Loucy (cell line): ENCODE data around the gene LRRC1.

Experiments used
- H2AFZ ChIP-seq: fragments of 200-600 bp; sonication (generic); 2 replicates; pipeline ENCODE4 v1.6.0; 2016; ENCODE audit warnings: antibody characterized with exemption, mild to moderate bottlenecking, low read length, moderate library complexity
- H3F3A ChIP-seq: fragments of 200-600 bp; 2 replicates; pipeline ENCODE4 v1.6.0; 2016; ENCODE audit warnings: antibody characterized with exemption, low read depth, mild to moderate bottlenecking
- H3K27me3 ChIP-seq: fragments of 200-600 bp; sonication (generic); 2 replicates; pipeline ENCODE4 v1.6.1; 2014; ENCODE audit warnings: low read length, mild to moderate bottlenecking; ENCODE audit not compliant: insufficient read depth, poor library complexity, severe bottlenecking
- H3K36me3 ChIP-seq: fragments of 200-600 bp; sonication (generic); 2 replicates; pipeline ENCODE4 v1.6.1; 2016; ENCODE audit warnings: low read length; ENCODE audit not compliant: insufficient read depth
- H3K4me1 ChIP-seq: fragments of 200-600 bp; sonication (generic); 2 replicates; pipeline ENCODE4 v1.5.1; 2014; ENCODE audit warnings: low read length, mild to moderate bottlenecking; ENCODE audit not compliant: insufficient read depth, poor library complexity, severe bottlenecking
- H3K4me2 ChIP-seq: fragments of 200-600 bp; sonication (generic); 2 replicates; pipeline ENCODE4 v1.6.0; 2014; ENCODE audit warnings: antibody characterized with exemption, low read length, low read depth, mild to moderate bottlenecking; ENCODE audit not compliant: poor library complexity, severe bottlenecking
- H3K4me3 ChIP-seq: fragments of 200-600 bp; sonication (generic); 2 replicates; pipeline ENCODE4 v1.5.1; 2014; ENCODE audit warnings: low read length, mild to moderate bottlenecking, mixed read lengths; ENCODE audit not compliant: poor library complexity, severe bottlenecking
- H3K79me2 ChIP-seq: fragments of 200-600 bp; sonication (generic); 2 replicates; pipeline ENCODE4 v1.6.1; 2014; ENCODE audit warnings: low read length; ENCODE audit not compliant: insufficient read depth
- H3K9ac ChIP-seq: fragments of 200-600 bp; sonication (generic); 2 replicates; pipeline ENCODE4 v1.6.0; 2014; ENCODE audit warnings: mild to moderate bottlenecking, low read depth, low read length, moderate library complexity; ENCODE audit not compliant: poor library complexity, severe bottlenecking
- H3K9me2 ChIP-seq: fragments of 200-600 bp; sonication (generic); replicated peaks from 2 replicates; pipeline ENCODE4 v1.6.1; 2016; ENCODE audit warnings: low read depth, low read length, mixed read lengths
- H3K9me3 ChIP-seq: fragments of 200-600 bp; sonication (generic); 2 replicates; pipeline ENCODE4 v1.6.1; 2014; ENCODE audit warnings: mild to moderate bottlenecking, antibody characterized with exemption, low read length, low read depth; ENCODE audit not compliant: insufficient read depth
- H4K20me1 ChIP-seq: fragments of 200-600 bp; sonication (generic); 2 replicates; pipeline ENCODE4 v1.6.0; 2014; ENCODE audit warnings: antibody characterized with exemption, low read length, mild to moderate bottlenecking; ENCODE audit not compliant: insufficient read depth, poor library complexity, severe bottlenecking
- EZH2phosphoT487 ChIP-seq: fragments of 200-600 bp; IDR thresholded peaks from 2 replicates; pipeline ENCODE4 v1.6.1; 2018; ENCODE audit warnings: antibody characterized with exemption, mild to moderate bottlenecking, moderate library complexity, borderline replicate concordance
- TF ChIP-seq, protein P1 (sequence below): fragments of 200-600 bp; sonication (generic); conservative IDR thresholded peaks from 2 replicates; pipeline ENCODE4 v1.5.1; 2014; ENCODE audit warnings: mild to moderate bottlenecking, antibody characterized with exemption, low read length

Gene LRRC1

GRCh38 chr6:53894091-53894490 lies 99.3 kb downstream of the LRRC1 start:
- Histone ChIP-seq H3K9ac (no peak overlapping the region), H3K79me2 (no peaks in the 10 kb centered on the region), H3K9me3 (no peaks in the 10 kb centered on the region), H3K36me3 (peaks cover 13% of the 10 kb centered on the region; the same call in 1 of the 2 replicates), H3K4me1 (peaks cover 15% of the 10 kb centered on the region), H2AFZ (no peak overlapping the region), H3F3A (no peaks in the 10 kb centered on the region), H3K4me2 (peak overlapping the region; percentile 30), H3K9me2 (no peaks in the 10 kb centered on the region), H3K4me3 (no peak overlapping the region), H4K20me1 (no peaks in the 10 kb centered on the region), H3K27me3 (no peaks in the 10 kb centered on the region)
- no peak for TF ChIP-seq EZH2phosphoT487
- TF ChIP-seq, protein P1, sequence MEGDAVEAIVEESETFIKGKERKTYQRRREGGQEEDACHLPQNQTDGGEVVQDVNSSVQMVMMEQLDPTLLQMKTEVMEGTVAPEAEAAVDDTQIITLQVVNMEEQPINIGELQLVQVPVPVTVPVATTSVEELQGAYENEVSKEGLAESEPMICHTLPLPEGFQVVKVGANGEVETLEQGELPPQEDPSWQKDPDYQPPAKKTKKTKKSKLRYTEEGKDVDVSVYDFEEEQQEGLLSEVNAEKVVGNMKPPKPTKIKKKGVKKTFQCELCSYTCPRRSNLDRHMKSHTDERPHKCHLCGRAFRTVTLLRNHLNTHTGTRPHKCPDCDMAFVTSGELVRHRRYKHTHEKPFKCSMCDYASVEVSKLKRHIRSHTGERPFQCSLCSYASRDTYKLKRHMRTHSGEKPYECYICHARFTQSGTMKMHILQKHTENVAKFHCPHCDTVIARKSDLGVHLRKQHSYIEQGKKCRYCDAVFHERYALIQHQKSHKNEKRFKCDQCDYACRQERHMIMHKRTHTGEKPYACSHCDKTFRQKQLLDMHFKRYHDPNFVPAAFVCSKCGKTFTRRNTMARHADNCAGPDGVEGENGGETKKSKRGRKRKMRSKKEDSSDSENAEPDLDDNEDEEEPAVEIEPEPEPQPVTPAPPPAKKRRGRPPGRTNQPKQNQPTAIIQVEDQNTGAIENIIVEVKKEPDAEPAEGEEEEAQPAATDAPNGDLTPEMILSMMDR: no peak

GRCh38 chr6:53896196-53896595 lies 101.4 kb downstream of the LRRC1 start:
- Histone ChIP-seq H3K9ac (no peak overlapping the region), H3K79me2 (no peaks in the 10 kb centered on the region), H3K4me2 (no peak overlapping the region), H3K9me2 (no peaks in the 10 kb centered on the region), H3F3A (no peaks in the 10 kb centered on the region), H4K20me1 (no peaks in the 10 kb centered on the region), H2AFZ (no peak overlapping the region), H3K27me3 (no peaks in the 10 kb centered on the region), H3K9me3 (no peaks in the 10 kb centered on the region), H3K4me1 (peaks cover 10% of the 10 kb centered on the region), H3K4me3 (no peak overlapping the region), H3K36me3 (peaks cover 20% of the 10 kb centered on the region; the same call in 1 of the 2 replicates)
- no peak for TF ChIP-seq EZH2phosphoT487
- TF ChIP-seq, protein P1: no peak

GRCh38 chr6:53898026-53898795 lies 103.4 kb downstream of the LRRC1 start:
- no peaks in the 10 kb centered on the region for H3K9me3 ChIP-seq
- H3K4me1 ChIP-seq: peaks cover 10% of the 10 kb centered on the region
- H3K79me2 ChIP-seq: no peaks in the 10 kb centered on the region
- no peak overlapping the region for H3K4me3 ChIP-seq
- no peaks in the 10 kb centered on the region for H3K9me2 ChIP-seq
- no peak overlapping the region for H3K4me2 ChIP-seq
- no peaks in the 10 kb centered on the region for H3F3A ChIP-seq
- H4K20me1 ChIP-seq: no peaks in the 10 kb centered on the region
- no peaks in the 10 kb centered on the region for H3K27me3 ChIP-seq
- no peak overlapping the region for H3K9ac ChIP-seq
- H2AFZ ChIP-seq: no peak overlapping the region
- H3K36me3 ChIP-seq: peaks cover 27% of the 10 kb centered on the region; the same call in 1 of the 2 replicates
- TF ChIP-seq EZH2phosphoT487: no peak
- TF ChIP-seq, protein P1: no peak
